Transverse colon (tissue), 4 donors: ENCODE measurements around the gene DIP2B.

ENCODE experiments used
- EP300 ChIP-seq: sonication (generic); formaldehyde crosslinking; IDR thresholded peaks from one replicate; pipeline ENCODE4 v1.6.1; 2017; ENCODE audit warnings: antibody characterized with exemption, low read depth
- POLR2A ChIP-seq: fragments of 450-650 bp; IDR thresholded peaks from one replicate; pipeline ENCODE4 v1.6.1; 2016; ENCODE audit warnings: antibody characterized with exemption, mild to moderate bottlenecking, moderate library complexity
- POLR2AphosphoS5 ChIP-seq, 3 donors: sonication (generic); formaldehyde crosslinking; IDR thresholded peaks; one replicate each; pipeline ENCODE4 v1.6.1; 2016; ENCODE audit warnings: antibody characterized with exemption in 3 of 3
- TF ChIP-seq, protein P1 (sequence below), 5 experiments: fragments of 200-600 bp in 3 of 5; fragments of 450-650 bp in 2 of 5; sonication (generic) in 3 of 5; IDR thresholded peaks; 1 replicate in 2 of 5; 2 replicates in 3 of 5; pipeline ENCODE4 v1.5.1; 2016 to 2017; ENCODE audit warnings: antibody characterized with exemption in 5 of 5, inconsistent platforms in 3 of 5, mild to moderate bottlenecking in 2 of 5, moderate library complexity in 1 of 5

DNA sequence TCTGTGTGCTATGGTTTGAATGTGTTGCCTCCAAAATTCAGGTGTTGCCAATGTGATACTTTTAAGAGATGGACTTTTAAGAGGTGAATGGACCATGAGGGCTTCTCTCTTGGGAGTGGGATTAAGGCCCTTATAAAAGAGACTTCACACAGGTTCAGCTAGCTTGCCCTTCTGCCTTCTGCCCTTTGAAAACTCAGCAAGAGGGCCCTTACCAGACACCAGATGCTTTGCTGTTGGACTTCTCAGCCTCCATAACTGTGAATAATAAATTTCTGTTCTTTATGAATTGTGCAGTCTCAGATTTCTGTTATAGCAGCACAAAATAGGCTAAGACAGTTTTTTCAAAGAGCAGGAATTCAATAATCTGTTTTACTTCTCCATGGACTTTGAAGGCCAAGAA lies 86.1 kb downstream of the DIP2B start:
- TF ChIP-seq POLR2A (no peak), POLR2AphosphoS5 (IDR thresholded peaks at IDR 0.05) (no peak), EP300 (no peak)
- TF ChIP-seq, protein P1, sequence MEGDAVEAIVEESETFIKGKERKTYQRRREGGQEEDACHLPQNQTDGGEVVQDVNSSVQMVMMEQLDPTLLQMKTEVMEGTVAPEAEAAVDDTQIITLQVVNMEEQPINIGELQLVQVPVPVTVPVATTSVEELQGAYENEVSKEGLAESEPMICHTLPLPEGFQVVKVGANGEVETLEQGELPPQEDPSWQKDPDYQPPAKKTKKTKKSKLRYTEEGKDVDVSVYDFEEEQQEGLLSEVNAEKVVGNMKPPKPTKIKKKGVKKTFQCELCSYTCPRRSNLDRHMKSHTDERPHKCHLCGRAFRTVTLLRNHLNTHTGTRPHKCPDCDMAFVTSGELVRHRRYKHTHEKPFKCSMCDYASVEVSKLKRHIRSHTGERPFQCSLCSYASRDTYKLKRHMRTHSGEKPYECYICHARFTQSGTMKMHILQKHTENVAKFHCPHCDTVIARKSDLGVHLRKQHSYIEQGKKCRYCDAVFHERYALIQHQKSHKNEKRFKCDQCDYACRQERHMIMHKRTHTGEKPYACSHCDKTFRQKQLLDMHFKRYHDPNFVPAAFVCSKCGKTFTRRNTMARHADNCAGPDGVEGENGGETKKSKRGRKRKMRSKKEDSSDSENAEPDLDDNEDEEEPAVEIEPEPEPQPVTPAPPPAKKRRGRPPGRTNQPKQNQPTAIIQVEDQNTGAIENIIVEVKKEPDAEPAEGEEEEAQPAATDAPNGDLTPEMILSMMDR (IDR thresholded peaks at IDR 0.05): no peak
